Activated naive CD4-positive, alpha-beta T cell treated with anti-CD3 and anti-CD28 coated beads, Interleukin-2, amount 10 ng/mL, durations not matched to agents 7 days and 5 days (primary cell): ENCODE results near the gene GRAMD1A.

Source experiments
- CTCF ChIA-PET: fragments of 350-600 bp; sonication (Branson Sonifier 250); formaldehyde crosslinking; loops from one replicate; lab custom pipeline; 2021; ENCODE audit warnings: antibody characterized with exemption; lab: Charles Lee
- DNase-seq: peaks from one replicate; pipeline ENCODE4 v3.0.0-alpha.2; 2020
- H3K27ac Mint-ChIP-seq: one replicate; pipeline ENCODE4 v1.8.0; 2021; ENCODE audit warnings: mild to moderate bottlenecking, moderate library complexity, mixed read lengths
- H3K27me3 Mint-ChIP-seq: one replicate; pipeline ENCODE4 v1.8.0; 2021; ENCODE audit warnings: mild to moderate bottlenecking, mixed read lengths
- H3K36me3 Mint-ChIP-seq: one replicate; pipeline ENCODE4 v1.8.0; 2021; ENCODE audit warnings: mixed read lengths
- H3K4me1 Mint-ChIP-seq: one replicate; pipeline ENCODE4 v1.8.0; 2021; ENCODE audit warnings: mixed read lengths
- H3K4me3 Mint-ChIP-seq: one replicate; pipeline ENCODE4 v1.8.0; 2021; ENCODE audit warnings: mild to moderate bottlenecking, moderate library complexity, mixed read lengths
- H3K9me3 Mint-ChIP-seq: one replicate; pipeline ENCODE4 v1.8.0; 2021; ENCODE audit warnings: mixed read lengths

GRAMD1A gene

DNA sequence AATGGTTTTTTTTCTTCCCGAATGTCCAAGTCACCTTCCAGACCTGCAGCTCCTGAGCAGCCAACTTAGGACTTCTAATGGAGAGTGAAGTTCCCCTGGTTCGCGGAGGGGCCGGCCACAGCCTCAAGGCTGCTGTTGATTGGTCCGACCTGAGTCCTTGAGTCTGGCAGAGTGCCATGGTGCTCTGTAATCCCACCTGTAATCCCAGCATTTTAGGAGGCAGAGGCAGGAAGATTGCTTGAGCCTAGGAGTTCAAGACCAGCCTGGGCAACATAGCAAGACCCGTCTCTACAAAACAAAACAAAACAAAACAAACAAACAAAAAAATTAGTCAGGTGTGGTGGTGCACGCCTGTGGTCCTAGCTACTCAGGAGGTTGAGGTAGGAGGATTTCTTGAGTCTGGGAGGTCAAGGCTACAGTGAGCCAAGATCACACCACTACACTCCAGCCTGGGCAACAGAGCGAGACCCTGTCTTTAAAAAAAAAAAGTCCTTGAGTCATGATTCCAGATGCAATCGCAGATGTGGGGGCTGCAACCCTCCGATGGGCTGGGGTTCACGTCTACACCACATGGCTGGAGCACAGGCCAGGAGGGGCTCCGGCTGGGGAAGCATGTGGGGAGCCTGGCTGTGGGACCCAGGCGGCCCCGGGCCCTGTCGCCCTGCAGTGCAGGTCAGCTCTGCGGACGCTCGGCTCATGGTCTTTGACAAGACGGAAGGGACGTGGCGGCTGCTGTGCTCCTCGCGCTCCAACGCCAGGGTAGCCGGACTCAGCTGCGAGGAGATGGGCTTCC, 59.1 kb downstream of the GRAMD1A start:
- CTCF ChIA-PET, result interaction anchor here (1.4 kb wide), 2 partner anchors 16 to 82 kb away, joined by 3 read pairs; no protein-coding TSS in a partner anchor
- H3K4me3 Mint-ChIP-seq, result no peak overlapping the region
- H3K27me3 Mint-ChIP-seq, result peaks cover 36% of the 10 kb centered on the region
- no peak overlapping the region for H3K27ac Mint-ChIP-seq
- no peak for DNase-seq
- H3K36me3 Mint-ChIP-seq, result no peaks in the 10 kb centered on the region
- no peaks in the 10 kb centered on the region for H3K4me1 Mint-ChIP-seq
- no peaks in the 10 kb centered on the region for H3K9me3 Mint-ChIP-seq

GRCh38 chr19:35059799-35060091, 59.6 kb downstream of the GRAMD1A start:
- CTCF ChIA-PET, result interaction anchor here (1.4 kb wide), 1 partner anchor 16 kb away, joined by 3 read pairs; no protein-coding TSS in a partner anchor
- H3K36me3 Mint-ChIP-seq, result no peaks in the 10 kb centered on the region
- peaks cover 30% of the 10 kb centered on the region for H3K27me3 Mint-ChIP-seq
- DNase-seq, result no peak
- H3K9me3 Mint-ChIP-seq, result no peaks in the 10 kb centered on the region
- H3K4me3 Mint-ChIP-seq, result no peak overlapping the region
- no peaks in the 10 kb centered on the region for H3K4me1 Mint-ChIP-seq
- H3K27ac Mint-ChIP-seq, result no peak overlapping the region

DNA sequence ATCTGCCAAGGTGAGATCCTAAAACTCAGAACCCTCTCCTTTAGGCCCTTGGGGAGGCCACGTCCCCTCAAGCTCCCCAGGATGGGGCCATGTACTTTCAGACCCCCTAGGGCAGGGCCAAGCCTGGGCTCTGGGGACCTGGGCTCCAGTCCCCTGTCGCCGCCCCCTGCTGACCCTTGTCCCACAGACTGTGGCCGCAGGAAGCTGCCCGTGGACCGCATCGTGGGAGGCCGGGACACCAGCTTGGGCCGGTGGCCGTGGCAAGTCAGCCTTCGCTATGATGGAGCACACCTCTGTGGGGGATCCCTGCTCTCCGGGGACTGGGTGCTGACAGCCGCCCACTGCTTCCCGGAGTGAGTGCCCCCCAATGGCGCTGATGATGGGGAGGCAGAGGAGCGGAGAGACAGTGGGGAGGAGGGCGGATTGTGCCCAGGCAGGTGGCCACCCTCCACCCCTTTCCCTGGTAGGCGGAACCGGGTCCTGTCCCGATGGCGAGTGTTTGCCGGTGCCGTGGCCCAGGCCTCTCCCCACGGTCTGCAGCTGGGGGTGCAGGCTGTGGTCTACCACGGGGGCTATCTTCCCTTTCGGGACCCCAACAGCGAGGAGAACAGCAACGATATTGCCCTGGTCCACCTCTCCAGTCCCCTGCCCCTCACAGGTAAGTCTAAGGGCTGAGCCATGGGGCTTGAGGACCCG, 60.2 kb downstream of the GRAMD1A start:
- CTCF ChIA-PET, result interaction anchor here (1.4 kb wide), 1 partner anchor 17 kb away, joined by 3 read pairs; no protein-coding TSS in a partner anchor
- peaks cover 25% of the 10 kb centered on the region for H3K27me3 Mint-ChIP-seq
- H3K4me1 Mint-ChIP-seq, result no peaks in the 10 kb centered on the region
- no peaks in the 10 kb centered on the region for H3K36me3 Mint-ChIP-seq
- no peak overlapping the region for H3K4me3 Mint-ChIP-seq
- H3K9me3 Mint-ChIP-seq, result no peaks in the 10 kb centered on the region
- H3K27ac Mint-ChIP-seq, result no peak overlapping the region
- no peak for DNase-seq

GRCh38 chr19:35061583-35062373, 61.7 kb downstream of the GRAMD1A start:
- H3K4me3 Mint-ChIP-seq, result no peak overlapping the region
- no peak for DNase-seq
- H3K9me3 Mint-ChIP-seq, result peaks cover 3% of the 10 kb centered on the region
- no peaks in the 10 kb centered on the region for H3K36me3 Mint-ChIP-seq
- CTCF ChIA-PET, result interaction anchor here (1.2 to 1.9 kb wide), 2 partner anchors 18 to 80 kb away, joined by 3 to 6 read pairs; no protein-coding TSS in a partner anchor
- peaks cover 5% of the 10 kb centered on the region for H3K4me1 Mint-ChIP-seq
- H3K27me3 Mint-ChIP-seq, result peaks cover 16% of the 10 kb centered on the region
- no peak overlapping the region for H3K27ac Mint-ChIP-seq

DNA sequence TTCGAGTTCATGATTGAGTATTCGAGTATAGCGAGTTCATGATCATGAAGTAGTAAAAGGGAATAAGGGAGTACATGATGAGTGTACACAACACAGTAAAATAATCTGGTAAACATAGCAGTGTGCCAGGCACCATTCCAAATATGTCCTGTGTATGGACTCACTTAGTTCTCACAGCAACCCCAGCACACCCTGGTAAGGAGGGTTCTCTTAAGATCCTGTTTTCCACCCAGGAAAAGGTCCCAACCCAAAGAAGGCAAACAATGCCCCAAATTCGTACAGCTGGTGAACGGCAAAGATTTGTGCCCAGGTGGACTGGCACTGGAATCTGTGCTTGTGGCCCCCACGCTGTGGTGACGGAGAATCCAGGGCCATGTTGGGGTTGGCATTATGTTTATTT, 62.8 kb downstream of the GRAMD1A start:
- Mint-ChIP-seq H3K27me3 (peaks cover 16% of the 10 kb centered on the region), H3K4me3 (no peak overlapping the region), H3K27ac (no peak overlapping the region), H3K9me3 (peaks cover 3% of the 10 kb centered on the region), H3K36me3 (no peaks in the 10 kb centered on the region), H3K4me1 (peaks cover 10% of the 10 kb centered on the region)
- CTCF ChIA-PET, result interaction anchor here (1.2 to 1.9 kb wide), 2 partner anchors 19 to 79 kb away, joined by 3 to 6 read pairs; no protein-coding TSS in a partner anchor
- DNase-seq, result no peak

GRCh38 chr19:35063940-35064818, 64.1 kb downstream of the GRAMD1A start:
- no peak for DNase-seq
- peak overlapping the region; percentile 25 for H3K27ac Mint-ChIP-seq
- peaks cover 10% of the 10 kb centered on the region for H3K4me1 Mint-ChIP-seq
- no peak overlapping the region for H3K4me3 Mint-ChIP-seq
- peaks cover 16% of the 10 kb centered on the region for H3K27me3 Mint-ChIP-seq
- CTCF ChIA-PET, result interaction anchor here (0.7 to 1.7 kb wide), 3 partner anchors 9 to 78 kb away, joined by 3 to 6 read pairs (median 6); no protein-coding TSS in a partner anchor
- no peaks in the 10 kb centered on the region for H3K36me3 Mint-ChIP-seq
- H3K9me3 Mint-ChIP-seq, result peaks cover 3% of the 10 kb centered on the region

- Mint-ChIP-seq H3K4me1 (peaks cover 10% of the 10 kb centered on the region), H3K9me3 (peaks cover 4% of the 10 kb centered on the region), H3K27ac (no peak overlapping the region), H3K27me3 (peaks cover 12% of the 10 kb centered on the region), H3K36me3 (no peaks in the 10 kb centered on the region), H3K4me3 (no peak overlapping the region)
- DNase-seq, result no peak
- CTCF ChIA-PET, result interaction anchor here (1.1 to 1.6 kb wide), 2 partner anchors 21 to 22 kb away, joined by 5 to 6 read pairs; no protein-coding TSS in a partner anchor
Measured at GRCh38 chr19:35065574-35065973, 65.5 kb downstream of the GRAMD1A start.

DNA sequence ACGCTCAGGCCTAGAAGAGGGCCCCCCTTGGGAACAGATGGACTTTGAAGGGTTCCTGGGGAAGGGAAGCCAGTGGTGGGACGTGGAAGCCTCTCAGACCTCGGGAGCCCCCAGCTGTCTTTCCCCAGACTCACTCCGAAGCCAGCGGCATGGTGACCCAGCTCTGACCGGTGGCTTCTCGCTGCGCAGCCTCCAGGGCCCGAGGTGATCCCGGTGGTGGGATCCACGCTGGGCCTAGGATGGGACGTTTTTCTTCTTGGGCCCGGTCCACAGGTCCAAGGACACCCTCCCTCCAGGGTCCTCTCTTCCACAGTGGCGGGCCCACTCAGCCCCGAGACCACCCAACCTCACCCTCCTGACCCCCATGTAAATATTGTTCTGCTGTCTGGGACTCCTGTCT, 66.0 kb downstream of the GRAMD1A start:
- peaks cover 10% of the 10 kb centered on the region for H3K4me1 Mint-ChIP-seq
- peaks cover 5% of the 10 kb centered on the region for H3K9me3 Mint-ChIP-seq
- H3K36me3 Mint-ChIP-seq, result no peaks in the 10 kb centered on the region
- no peak overlapping the region for H3K27ac Mint-ChIP-seq
- H3K4me3 Mint-ChIP-seq, result no peak overlapping the region
- no peak for DNase-seq
- CTCF ChIA-PET, result interaction anchor here (0.8 to 3.0 kb wide), 11 partner anchors 14 to 429 kb away, joined by 3 to 39 read pairs (median 6); partner anchors contain the start of gene LGI4
- peaks cover 13% of the 10 kb centered on the region for H3K27me3 Mint-ChIP-seq

DNA sequence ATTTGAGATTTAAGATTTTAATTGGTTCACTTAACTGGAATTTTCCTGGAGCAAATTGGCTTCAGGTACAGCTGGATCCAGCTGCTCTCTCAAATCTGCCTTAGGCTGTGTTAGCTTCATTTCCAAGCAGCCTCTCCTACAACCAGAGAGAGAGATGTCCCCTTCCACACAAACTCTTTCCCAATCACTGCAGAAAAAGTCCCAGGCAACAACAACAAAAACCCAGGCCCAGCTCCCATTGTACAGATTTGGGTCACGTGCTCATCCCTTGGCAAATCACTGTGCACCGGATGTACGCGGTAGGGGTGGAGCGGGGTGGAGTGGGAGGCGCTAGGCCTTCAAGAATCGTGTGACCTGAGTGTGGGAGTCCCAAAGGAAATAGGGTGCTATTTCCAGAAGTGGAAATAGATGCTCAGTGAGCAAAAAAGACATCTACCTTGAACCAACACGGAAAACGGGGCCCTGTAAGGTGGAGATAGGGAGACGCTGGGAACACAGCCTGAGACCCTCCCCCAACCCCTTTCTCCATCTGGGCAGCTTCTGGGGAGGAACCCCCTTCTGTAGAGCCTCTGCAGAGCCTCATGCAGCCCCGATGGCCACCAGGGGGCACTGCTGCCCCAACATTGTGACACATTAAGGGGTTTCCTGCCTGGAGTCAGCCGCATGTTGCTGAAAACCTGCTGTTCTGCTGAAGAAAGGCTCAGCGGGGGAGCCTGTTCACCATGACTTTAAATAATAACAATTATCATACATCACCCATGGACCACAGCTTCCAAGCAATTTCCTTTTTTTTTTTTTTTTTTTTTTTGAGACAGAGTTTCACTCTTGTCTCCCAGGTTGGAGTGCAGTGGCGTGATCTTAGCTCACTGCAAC, 66.8 kb downstream of the GRAMD1A start:
- Mint-ChIP-seq H3K27me3 (peaks cover 9% of the 10 kb centered on the region), H3K36me3 (no peaks in the 10 kb centered on the region), H3K9me3 (peaks cover 5% of the 10 kb centered on the region), H3K27ac (no peak overlapping the region), H3K4me3 (no peak overlapping the region), H3K4me1 (peaks cover 10% of the 10 kb centered on the region)
- peak; percentile 92 for DNase-seq
- CTCF ChIA-PET, result interaction anchor here (0.6 to 3.0 kb wide), 25 partner anchors 12 to 428 kb away, joined by 3 to 39 read pairs (median 5); partner anchors contain the start of genes FXYD3, FXYD5 and LGI4

DNA sequence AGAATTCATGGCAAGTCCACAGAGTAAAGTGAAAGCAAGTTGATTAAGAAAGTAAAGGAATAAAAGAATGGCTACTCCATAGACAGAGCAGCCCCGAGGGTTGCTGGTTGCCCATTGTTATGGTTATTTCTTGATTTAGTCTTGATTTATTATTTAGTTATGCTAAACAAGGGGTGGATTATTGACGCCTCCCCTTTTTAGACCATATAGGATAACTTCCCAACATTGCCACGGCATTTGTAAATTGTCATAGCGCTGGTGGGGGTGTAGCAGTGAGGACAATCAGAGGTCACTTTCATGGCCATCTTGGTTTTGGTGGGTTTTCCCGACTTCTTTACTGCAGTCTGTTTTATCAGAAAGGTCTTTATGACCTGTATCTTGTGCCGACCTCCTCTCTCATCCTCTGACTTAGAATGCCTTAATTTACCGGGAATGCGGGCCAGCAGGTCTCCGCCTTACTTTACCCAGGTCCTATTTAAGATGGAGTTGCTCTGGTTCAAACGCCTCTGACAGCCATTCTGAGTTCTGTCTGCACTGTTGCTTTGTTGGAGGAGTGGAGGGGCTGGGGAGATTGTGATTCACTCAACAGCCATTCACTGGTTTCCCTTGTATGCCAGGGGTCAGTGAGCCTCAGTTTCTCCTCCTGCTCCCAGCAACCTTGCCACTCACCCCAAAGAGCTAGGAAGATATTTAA, 69.0 kb downstream of the GRAMD1A start:
- Mint-ChIP-seq H3K4me1 (peaks cover 10% of the 10 kb centered on the region), H3K27ac (no peak overlapping the region), H3K4me3 (no peak overlapping the region), H3K27me3 (peaks cover 8% of the 10 kb centered on the region), H3K36me3 (no peaks in the 10 kb centered on the region), H3K9me3 (peaks cover 5% of the 10 kb centered on the region)
- DNase-seq, result no peak
- CTCF ChIA-PET, result interaction anchor here (1.1 to 3.0 kb wide), 4 partner anchors 25 to 73 kb away, joined by 6 to 39 read pairs (median 12); partner anchors contain the start of gene LGI4

DNA sequence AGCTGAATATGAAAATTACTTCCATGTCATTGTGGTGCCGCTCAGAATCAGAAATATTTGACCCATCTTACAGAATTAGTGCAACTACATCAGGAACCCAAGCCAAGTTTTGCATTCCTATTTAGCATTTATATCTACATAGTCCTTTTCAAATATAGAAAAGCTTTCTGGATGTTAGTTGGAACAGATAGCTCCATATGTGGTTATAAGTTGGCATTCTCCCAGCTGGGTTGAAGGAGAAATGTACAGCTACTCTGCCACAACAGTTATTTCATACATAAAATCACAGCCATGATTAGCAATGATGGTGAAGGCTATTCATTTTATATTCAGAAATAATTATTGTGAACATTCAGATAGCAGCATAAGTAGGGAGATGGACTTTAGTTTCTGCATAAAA, 69.6 kb downstream of the GRAMD1A start:
- no peak overlapping the region for H3K27ac Mint-ChIP-seq
- H3K36me3 Mint-ChIP-seq, result no peaks in the 10 kb centered on the region
- no peak overlapping the region for H3K4me3 Mint-ChIP-seq
- CTCF ChIA-PET, result interaction anchor here (1.1 to 2.5 kb wide), 3 partner anchors 26 to 72 kb away, joined by 6 to 12 read pairs (median 11); no protein-coding TSS in a partner anchor
- H3K4me1 Mint-ChIP-seq, result peaks cover 10% of the 10 kb centered on the region
- DNase-seq, result no peak
- H3K9me3 Mint-ChIP-seq, result peaks cover 5% of the 10 kb centered on the region
- peaks cover 8% of the 10 kb centered on the region for H3K27me3 Mint-ChIP-seq

- CTCF ChIA-PET, result interaction anchor here (1.1 to 2.5 kb wide), 4 partner anchors 26 to 71 kb away, joined by 6 to 12 read pairs (median 9); no protein-coding TSS in a partner anchor
- peaks cover 8% of the 10 kb centered on the region for H3K27me3 Mint-ChIP-seq
- H3K27ac Mint-ChIP-seq, result no peak overlapping the region
- peaks cover 5% of the 10 kb centered on the region for H3K9me3 Mint-ChIP-seq
- H3K36me3 Mint-ChIP-seq, result no peaks in the 10 kb centered on the region
- no peak for DNase-seq
- no peak overlapping the region for H3K4me3 Mint-ChIP-seq
- peaks cover 10% of the 10 kb centered on the region for H3K4me1 Mint-ChIP-seq
Measured at GRCh38 chr19:35070471-35070870, 70.3 kb downstream of the GRAMD1A start.
